ENCODE measurements around the gene IFT20. TPM values are rescaled to one million over a fixed set of nuclear protein-coding genes. Genes with fewer than 3 reads are reported as not detected.

The IFT20 gene
- total and polyA plus RNA-seq, 4 donors: 29.5 to 74.1 (median 35.8) TPM

DNA sequence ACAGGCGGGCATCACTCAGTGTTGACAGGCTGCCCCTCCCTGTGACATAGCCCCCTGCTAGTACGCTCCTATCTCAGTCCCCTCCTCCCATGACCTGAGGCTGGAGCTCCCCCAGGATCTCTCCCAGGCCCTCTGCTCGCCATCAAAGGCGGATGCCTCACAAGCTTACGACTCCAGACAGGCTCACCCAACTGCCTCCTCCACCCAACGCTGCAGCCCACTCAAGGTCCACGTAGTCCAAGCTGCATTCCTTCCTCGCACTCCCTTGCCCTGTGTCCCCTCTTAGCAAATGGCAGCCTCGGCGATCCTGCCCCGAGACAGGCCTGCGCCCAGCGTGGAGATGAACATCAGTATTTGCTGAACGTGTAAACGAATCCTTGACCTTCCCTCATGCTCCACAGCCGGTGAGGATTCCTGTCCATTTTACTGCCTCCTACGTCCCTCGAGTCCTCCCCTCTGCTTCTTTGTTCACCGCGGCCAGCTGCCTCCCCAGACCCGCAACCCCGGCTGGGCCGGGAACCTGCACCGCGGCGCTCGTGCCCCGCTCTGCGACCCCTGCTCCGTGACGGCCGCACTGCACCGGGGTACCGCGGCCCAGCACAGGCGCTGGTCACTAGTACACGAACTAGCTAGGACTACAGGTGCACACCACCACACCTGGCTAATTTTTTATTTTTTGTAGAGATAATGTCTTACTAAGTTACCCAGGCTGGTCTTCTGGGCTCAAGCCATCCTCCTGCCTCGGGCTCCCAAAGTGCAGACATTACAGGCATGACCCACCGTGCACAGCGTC, 17.1 kb downstream of the IFT20 start:
- ATAC-seq (ENCODE audit: insufficient read depth, low FRiP score) (peak; percentile 13), DNase-seq (no peak)
- TF ChIP-seq, protein P1, sequence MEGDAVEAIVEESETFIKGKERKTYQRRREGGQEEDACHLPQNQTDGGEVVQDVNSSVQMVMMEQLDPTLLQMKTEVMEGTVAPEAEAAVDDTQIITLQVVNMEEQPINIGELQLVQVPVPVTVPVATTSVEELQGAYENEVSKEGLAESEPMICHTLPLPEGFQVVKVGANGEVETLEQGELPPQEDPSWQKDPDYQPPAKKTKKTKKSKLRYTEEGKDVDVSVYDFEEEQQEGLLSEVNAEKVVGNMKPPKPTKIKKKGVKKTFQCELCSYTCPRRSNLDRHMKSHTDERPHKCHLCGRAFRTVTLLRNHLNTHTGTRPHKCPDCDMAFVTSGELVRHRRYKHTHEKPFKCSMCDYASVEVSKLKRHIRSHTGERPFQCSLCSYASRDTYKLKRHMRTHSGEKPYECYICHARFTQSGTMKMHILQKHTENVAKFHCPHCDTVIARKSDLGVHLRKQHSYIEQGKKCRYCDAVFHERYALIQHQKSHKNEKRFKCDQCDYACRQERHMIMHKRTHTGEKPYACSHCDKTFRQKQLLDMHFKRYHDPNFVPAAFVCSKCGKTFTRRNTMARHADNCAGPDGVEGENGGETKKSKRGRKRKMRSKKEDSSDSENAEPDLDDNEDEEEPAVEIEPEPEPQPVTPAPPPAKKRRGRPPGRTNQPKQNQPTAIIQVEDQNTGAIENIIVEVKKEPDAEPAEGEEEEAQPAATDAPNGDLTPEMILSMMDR (IDR thresholded peaks at IDR 0.05; ENCODE audit: control extremely low read depth, extremely low read depth): no peak
- Histone ChIP-seq H3K4me1 (ENCODE audit: control insufficient read depth in 5 of 5, insufficient read depth in 5 of 5, low read length in 5 of 5) (peaks cover 0 to 20% (median 9%) of the 10 kb centered on the region in 5 donors), H3K4me3 (peak overlapping the region; percentile 36), H3K9ac (ENCODE audit: insufficient read depth in 1 of 2, low read length in 2 of 2) (peak overlapping the region in 1 of 2 donors; percentile 63), H3K9me3 (ENCODE audit: control insufficient read depth in 4 of 4, insufficient read depth in 3 of 4, low read length in 3 of 4) (no peaks in the 10 kb centered on the region), H3K36me3 (ENCODE audit: control insufficient read depth in 4 of 4, insufficient read depth in 4 of 4, low read length in 4 of 4) (no peaks in the 10 kb centered on the region), H3K27ac (ENCODE audit: low read depth in 1 of 2, low read length in 1 of 2) (peak overlapping the region in 1 of 2 donors; percentile 36), H3K27me3 (ENCODE audit: control insufficient read depth in 3 of 3, insufficient read depth in 3 of 3, low read length in 2 of 3) (peaks cover 0 to 3% (median 3%) of the 10 kb centered on the region in 3 donors)
- WGBS, 2 donors: 14 to 16% methylated on average over 40 of the region's 40 CpGs

DNA sequence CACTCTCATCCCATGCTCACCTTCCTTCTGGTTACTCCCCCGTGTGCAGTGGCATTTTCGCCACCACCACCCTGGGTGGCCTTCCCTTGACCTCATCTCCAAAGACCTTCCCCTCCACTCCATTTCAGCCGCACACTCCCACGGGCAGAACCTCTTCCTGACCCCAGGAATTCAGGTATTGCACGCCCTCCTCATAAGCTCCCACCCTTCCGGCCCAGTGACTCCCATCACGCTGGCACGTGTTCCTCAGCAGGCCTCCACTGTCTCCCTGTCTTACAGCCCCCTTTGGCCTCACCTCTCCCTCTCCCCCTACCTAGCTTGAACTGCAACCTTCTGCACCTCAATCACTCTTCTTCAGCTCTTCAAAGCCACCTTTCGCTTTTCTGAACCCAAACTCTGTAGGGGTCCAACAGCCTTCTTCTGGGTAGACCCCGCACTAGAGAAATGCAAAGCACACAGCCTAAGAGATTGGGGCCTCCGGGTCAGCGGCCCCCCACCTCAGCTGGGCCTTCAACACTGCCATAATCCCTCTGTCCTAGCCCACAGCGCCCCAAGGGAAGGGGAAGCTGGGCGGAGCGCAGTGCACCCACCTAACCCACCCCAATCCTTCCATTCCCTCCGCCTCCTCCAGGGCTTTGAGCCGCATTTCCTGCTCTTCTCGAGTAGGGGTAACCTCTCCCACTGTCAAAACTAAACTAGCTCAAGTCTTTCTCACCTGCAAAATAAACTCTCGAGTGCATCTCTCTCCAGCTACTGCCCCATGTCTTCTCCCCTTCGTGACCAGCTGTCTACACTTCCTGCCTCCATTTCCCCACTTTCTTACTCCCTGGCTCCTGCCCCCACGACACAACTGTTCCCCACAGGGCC, 17.9 kb downstream of the IFT20 start:
- H3K9me3 ChIP-seq (ENCODE audit: control insufficient read depth in 4 of 4, insufficient read depth in 3 of 4, low read length in 3 of 4): no peaks in the 10 kb centered on the region
- H3K27ac ChIP-seq (ENCODE audit: low read depth in 1 of 2, low read length in 1 of 2): no peak overlapping the region
- DNase-seq (no peak), ATAC-seq (ENCODE audit: insufficient read depth, low FRiP score) (no peak)
- 87 to 88% methylated on average over 21 of the region's 21 CpGs for WGBS, 2 donors
- TF ChIP-seq, protein P1 (IDR thresholded peaks at IDR 0.05; ENCODE audit: control extremely low read depth, extremely low read depth): no peak
- peaks cover 0 to 20% (median 9%) of the 10 kb centered on the region in 5 donors for H3K4me1 ChIP-seq (ENCODE audit: control insufficient read depth in 5 of 5, insufficient read depth in 5 of 5, low read length in 5 of 5)
- H3K4me3 ChIP-seq: no peak overlapping the region
- H3K27me3 ChIP-seq (ENCODE audit: control insufficient read depth in 3 of 3, insufficient read depth in 3 of 3, low read length in 2 of 3): peaks cover 0 to 3% (median 3%) of the 10 kb centered on the region in 3 donors
- no peaks in the 10 kb centered on the region for H3K36me3 ChIP-seq (ENCODE audit: control insufficient read depth in 4 of 4, insufficient read depth in 4 of 4, low read length in 4 of 4)
- no peak overlapping the region for H3K9ac ChIP-seq (ENCODE audit: insufficient read depth in 1 of 2, low read length in 2 of 2)

DNA sequence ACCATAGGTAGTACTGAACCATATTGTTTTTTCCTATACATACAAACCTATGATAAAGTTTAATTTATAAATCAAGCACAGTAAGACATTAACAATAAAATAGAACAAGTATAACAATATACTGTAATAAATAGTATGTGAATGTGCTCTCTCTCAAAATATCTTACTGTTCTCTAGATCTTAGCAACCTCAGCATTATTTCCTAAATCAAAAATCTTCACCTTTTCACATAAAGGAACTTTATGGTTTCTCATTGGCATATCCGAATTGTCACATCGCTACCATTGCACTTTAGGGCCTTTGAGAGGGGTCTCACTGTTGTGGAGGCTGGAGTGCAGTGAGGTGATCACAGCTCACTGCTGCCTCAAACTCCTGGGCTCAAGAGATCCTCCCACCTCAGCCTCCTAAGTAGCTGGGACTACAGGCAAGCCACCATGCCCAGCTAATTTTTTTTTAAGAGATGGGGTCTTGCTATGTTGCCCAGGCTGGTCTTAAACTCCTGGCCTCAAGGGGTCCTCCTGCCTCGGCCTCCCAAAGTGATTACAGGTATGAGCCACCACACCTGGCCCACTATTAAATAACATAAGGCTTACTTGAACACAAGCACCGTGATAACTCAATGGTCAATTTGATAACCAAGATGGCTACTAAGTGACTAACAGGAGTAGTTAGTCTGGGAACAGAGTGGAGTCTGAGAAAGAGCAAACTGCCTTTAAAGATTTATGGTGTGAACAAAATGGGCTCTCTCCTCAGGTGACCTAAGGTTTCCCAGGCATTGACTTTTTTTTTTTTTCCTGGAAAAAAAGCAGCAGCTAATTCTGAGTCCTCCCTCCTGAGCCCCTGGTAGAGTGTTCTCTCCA, 19.2 kb downstream of the IFT20 start:
- TF ChIP-seq, protein P1 (IDR thresholded peaks at IDR 0.05; ENCODE audit: control extremely low read depth, extremely low read depth): no peak
- peaks cover 0 to 3% (median 3%) of the 10 kb centered on the region in 3 donors for H3K27me3 ChIP-seq (ENCODE audit: control insufficient read depth in 3 of 3, insufficient read depth in 3 of 3, low read length in 2 of 3)
- no peak overlapping the region for H3K9ac ChIP-seq (ENCODE audit: insufficient read depth in 1 of 2, low read length in 2 of 2)
- H3K9me3 ChIP-seq (ENCODE audit: control insufficient read depth in 4 of 4, insufficient read depth in 3 of 4, low read length in 3 of 4): no peaks in the 10 kb centered on the region
- no peaks in the 10 kb centered on the region for H3K36me3 ChIP-seq (ENCODE audit: control insufficient read depth in 4 of 4, insufficient read depth in 4 of 4, low read length in 4 of 4)
- no peak for ATAC-seq (ENCODE audit: insufficient read depth, low FRiP score)
- no peak for DNase-seq
- no peak overlapping the region for H3K4me3 ChIP-seq
- H3K4me1 ChIP-seq (ENCODE audit: control insufficient read depth in 5 of 5, insufficient read depth in 5 of 5, low read length in 5 of 5): peaks cover 0 to 20% (median 9%) of the 10 kb centered on the region in 5 donors
- no peak overlapping the region for H3K27ac ChIP-seq (ENCODE audit: low read depth in 1 of 2, low read length in 1 of 2)
- 95 to 98% methylated on average over 4 of the region's 4 CpGs for WGBS, 2 donors

Measured in lung (tissue), 12 donors.